ENCODE results near the gene LAMA3.

The LAMA3 gene

GRCh38 chr18:23903971-23904370 lies 214.7 kb downstream of the LAMA3 start:
- TF ChIP-seq YY1 (IDR thresholded peaks at IDR 0.05; ENCODE audit: insufficient read depth, insufficient read length) = no peak
- H3K9ac ChIP-seq (ENCODE audit: insufficient read length, low read depth) = no peak overlapping the region
- H3K4me1 ChIP-seq (ENCODE audit: insufficient read depth, insufficient read length) = no peaks in the 10 kb centered on the region
- H3K9me3 ChIP-seq (ENCODE audit: insufficient read depth, low read length) = no peaks in the 10 kb centered on the region
- no peaks in the 10 kb centered on the region for H3K27me3 ChIP-seq (ENCODE audit: insufficient read depth, insufficient read length)
- no peaks in the 10 kb centered on the region for H3K36me3 ChIP-seq (ENCODE audit: insufficient read depth, insufficient read length, low read length)
- H3K4me3 ChIP-seq (ENCODE audit: insufficient read length, low read depth) = no peak overlapping the region
- no peak for DNase-seq (ENCODE audit: low read depth, low spot score)

- DNase-seq (ENCODE audit: low read depth, low spot score) = no peak
- Histone ChIP-seq H3K9me3 (ENCODE audit: insufficient read depth, low read length) (no peaks in the 10 kb centered on the region), H3K4me3 (ENCODE audit: insufficient read length, low read depth) (no peak overlapping the region), H3K27me3 (ENCODE audit: insufficient read depth, insufficient read length) (no peaks in the 10 kb centered on the region), H3K36me3 (ENCODE audit: insufficient read depth, insufficient read length, low read length) (no peaks in the 10 kb centered on the region), H3K9ac (ENCODE audit: insufficient read length, low read depth) (no peak overlapping the region), H3K4me1 (ENCODE audit: insufficient read depth, insufficient read length) (no peaks in the 10 kb centered on the region)
- TF ChIP-seq SUZ12 (IDR thresholded peaks at IDR 0.05; ENCODE audit: extremely low read depth, insufficient read depth, insufficient read length) (no peak), YY1 (IDR thresholded peaks at IDR 0.05; ENCODE audit: insufficient read depth, insufficient read length) (no peak), ZNF274 (IDR thresholded peaks at IDR 0.05; ENCODE audit: low read depth, low read length) (no peak)
These were observed 217.4 kb downstream of the LAMA3 start for GRCh38 chr18:23906658-23907057.

- H3K9ac ChIP-seq (ENCODE audit: insufficient read length, low read depth) = no peak overlapping the region
- H3K36me3 ChIP-seq (ENCODE audit: insufficient read depth, insufficient read length, low read length) = no peaks in the 10 kb centered on the region
- no peaks in the 10 kb centered on the region for H3K4me1 ChIP-seq (ENCODE audit: insufficient read depth, insufficient read length)
- H3K27me3 ChIP-seq (ENCODE audit: insufficient read depth, insufficient read length) = no peaks in the 10 kb centered on the region
- no peak overlapping the region for H3K4me3 ChIP-seq (ENCODE audit: insufficient read length, low read depth)
- no peak for DNase-seq (ENCODE audit: low read depth, low spot score)
- no peak for TF ChIP-seq ZNF274 (IDR thresholded peaks at IDR 0.05; ENCODE audit: low read depth, low read length)
- no peak for TF ChIP-seq SUZ12 (IDR thresholded peaks at IDR 0.05; ENCODE audit: extremely low read depth, insufficient read depth, insufficient read length)
- TF ChIP-seq YY1 (IDR thresholded peaks at IDR 0.05; ENCODE audit: insufficient read depth, insufficient read length) = no peak
- no peaks in the 10 kb centered on the region for H3K9me3 ChIP-seq (ENCODE audit: insufficient read depth, low read length)
These were observed 219.6 kb downstream of the LAMA3 start for GRCh38 chr18:23908827-23909226.

- Histone ChIP-seq H3K4me1 (ENCODE audit: insufficient read depth, insufficient read length) (no peaks in the 10 kb centered on the region), H3K27me3 (ENCODE audit: insufficient read depth, insufficient read length) (no peaks in the 10 kb centered on the region), H3K4me3 (ENCODE audit: insufficient read length, low read depth) (no peak overlapping the region), H3K9ac (ENCODE audit: insufficient read length, low read depth) (no peak overlapping the region), H3K36me3 (ENCODE audit: insufficient read depth, insufficient read length, low read length) (no peaks in the 10 kb centered on the region), H3K9me3 (ENCODE audit: insufficient read depth, low read length) (no peaks in the 10 kb centered on the region)
- TF ChIP-seq YY1 (IDR thresholded peaks at IDR 0.05; ENCODE audit: insufficient read depth, insufficient read length) (no peak), SUZ12 (IDR thresholded peaks at IDR 0.05; ENCODE audit: extremely low read depth, insufficient read depth, insufficient read length) (no peak), ZNF274 (IDR thresholded peaks at IDR 0.05; ENCODE audit: low read depth, low read length) (no peak)
- no peak for DNase-seq (ENCODE audit: low read depth, low spot score)
These were observed 220.8 kb downstream of the LAMA3 start for GRCh38 chr18:23910032-23910431.

GRCh38 chr18:23912356-23912755 lies 223.1 kb downstream of the LAMA3 start:
- no peaks in the 10 kb centered on the region for H3K9me3 ChIP-seq (ENCODE audit: insufficient read depth, low read length)
- H3K9ac ChIP-seq (ENCODE audit: insufficient read length, low read depth) = no peak overlapping the region
- no peaks in the 10 kb centered on the region for H3K27me3 ChIP-seq (ENCODE audit: insufficient read depth, insufficient read length)
- no peaks in the 10 kb centered on the region for H3K36me3 ChIP-seq (ENCODE audit: insufficient read depth, insufficient read length, low read length)
- no peak for DNase-seq (ENCODE audit: low read depth, low spot score)
- H3K4me3 ChIP-seq (ENCODE audit: insufficient read length, low read depth) = no peak overlapping the region
- H3K4me1 ChIP-seq (ENCODE audit: insufficient read depth, insufficient read length) = no peaks in the 10 kb centered on the region
- TF ChIP-seq ZNF274 (IDR thresholded peaks at IDR 0.05; ENCODE audit: low read depth, low read length) = no peak
- TF ChIP-seq SUZ12 (IDR thresholded peaks at IDR 0.05; ENCODE audit: extremely low read depth, insufficient read depth, insufficient read length) = no peak
- no peak for TF ChIP-seq YY1 (IDR thresholded peaks at IDR 0.05; ENCODE audit: insufficient read depth, insufficient read length)

- no peak overlapping the region for H3K9ac ChIP-seq (ENCODE audit: insufficient read length, low read depth)
- no peak for TF ChIP-seq YY1 (IDR thresholded peaks at IDR 0.05; ENCODE audit: insufficient read depth, insufficient read length)
- no peak for TF ChIP-seq ZNF274 (IDR thresholded peaks at IDR 0.05; ENCODE audit: low read depth, low read length)
- no peak for TF ChIP-seq SUZ12 (IDR thresholded peaks at IDR 0.05; ENCODE audit: extremely low read depth, insufficient read depth, insufficient read length)
- H3K36me3 ChIP-seq (ENCODE audit: insufficient read depth, insufficient read length, low read length) = no peaks in the 10 kb centered on the region
- no peaks in the 10 kb centered on the region for H3K9me3 ChIP-seq (ENCODE audit: insufficient read depth, low read length)
- H3K4me3 ChIP-seq (ENCODE audit: insufficient read length, low read depth) = no peak overlapping the region
- DNase-seq (ENCODE audit: low read depth, low spot score) = no peak
- no peaks in the 10 kb centered on the region for H3K27me3 ChIP-seq (ENCODE audit: insufficient read depth, insufficient read length)
- no peaks in the 10 kb centered on the region for H3K4me1 ChIP-seq (ENCODE audit: insufficient read depth, insufficient read length)
These were observed 227.1 kb downstream of the LAMA3 start for GRCh38 chr18:23916338-23916737.

GRCh38 chr18:23918395-23919032 lies 229.3 kb downstream of the LAMA3 start:
- Histone ChIP-seq H3K36me3 (ENCODE audit: insufficient read depth, insufficient read length, low read length) (no peaks in the 10 kb centered on the region), H3K4me3 (ENCODE audit: insufficient read length, low read depth) (no peak overlapping the region), H3K4me1 (ENCODE audit: insufficient read depth, insufficient read length) (no peaks in the 10 kb centered on the region), H3K9ac (ENCODE audit: insufficient read length, low read depth) (no peak overlapping the region), H3K9me3 (ENCODE audit: insufficient read depth, low read length) (no peaks in the 10 kb centered on the region), H3K27me3 (ENCODE audit: insufficient read depth, insufficient read length) (no peaks in the 10 kb centered on the region)
- DNase-seq (ENCODE audit: low read depth, low spot score) = peak; percentile 49
- TF ChIP-seq YY1 (IDR thresholded peaks at IDR 0.05; ENCODE audit: insufficient read depth, insufficient read length) (no peak), ZNF274 (IDR thresholded peaks at IDR 0.05; ENCODE audit: low read depth, low read length) (no peak), SUZ12 (IDR thresholded peaks at IDR 0.05; ENCODE audit: extremely low read depth, insufficient read depth, insufficient read length) (no peak)
